ENCODE measurements around the gene SNRPA1.
"Not testable (repeated sequence)": the region's sequence is repeated elsewhere in the genome, so short reads cannot be mapped to it uniquely, and the experiment has no call there.

Gene SNRPA1

DNA sequence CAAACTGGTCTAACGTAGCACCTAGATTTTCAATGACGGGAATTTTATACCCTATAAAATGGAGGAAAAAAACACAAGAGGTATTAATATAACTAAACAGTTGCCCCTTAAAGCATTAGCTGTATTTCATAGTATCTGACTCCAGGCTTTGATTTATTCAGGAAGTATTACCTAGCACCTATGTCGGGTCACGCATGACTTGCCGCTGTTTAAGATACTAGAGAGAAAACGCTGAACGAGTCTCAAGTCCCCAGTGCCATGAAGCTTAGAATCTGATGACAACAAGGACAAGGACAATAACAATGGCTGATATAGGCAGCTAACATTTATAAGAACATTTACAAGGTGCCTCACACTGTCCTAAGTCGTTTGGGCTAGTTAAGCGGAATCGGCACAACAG, 1.9 kb downstream of the SNRPA1 start:
- peak; percentile 20 for DNase-seq

DNA sequence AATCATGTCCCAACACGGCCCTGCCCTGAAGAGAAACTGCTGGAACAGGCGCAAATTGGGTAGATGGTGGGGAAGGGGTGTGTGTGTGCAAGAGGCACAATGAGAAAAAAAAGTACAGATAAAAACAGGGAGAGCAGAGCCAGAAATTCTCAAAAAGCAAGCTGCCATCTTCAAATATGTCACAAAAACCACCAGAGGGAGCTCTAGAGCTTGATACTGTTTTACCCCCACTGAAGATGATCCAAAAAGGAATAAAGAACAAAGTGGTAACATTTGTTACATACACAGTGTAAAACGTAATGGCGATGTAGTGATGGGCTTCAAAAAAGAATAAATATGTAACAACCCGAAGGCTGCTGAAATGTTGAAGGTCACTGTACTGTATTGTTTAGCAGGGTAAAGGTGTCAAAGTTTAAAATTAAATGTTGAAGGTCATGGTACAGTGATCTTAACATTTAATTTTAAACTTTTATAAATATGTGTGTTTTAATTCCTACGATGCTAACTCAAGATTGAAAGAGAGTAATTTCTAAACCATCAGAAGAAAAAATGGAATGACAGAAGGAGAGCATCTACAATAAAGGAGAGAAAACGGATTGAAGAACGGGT, 6.0 kb downstream of the SNRPA1 start:
- peak; percentile 77 for DNase-seq

DNA sequence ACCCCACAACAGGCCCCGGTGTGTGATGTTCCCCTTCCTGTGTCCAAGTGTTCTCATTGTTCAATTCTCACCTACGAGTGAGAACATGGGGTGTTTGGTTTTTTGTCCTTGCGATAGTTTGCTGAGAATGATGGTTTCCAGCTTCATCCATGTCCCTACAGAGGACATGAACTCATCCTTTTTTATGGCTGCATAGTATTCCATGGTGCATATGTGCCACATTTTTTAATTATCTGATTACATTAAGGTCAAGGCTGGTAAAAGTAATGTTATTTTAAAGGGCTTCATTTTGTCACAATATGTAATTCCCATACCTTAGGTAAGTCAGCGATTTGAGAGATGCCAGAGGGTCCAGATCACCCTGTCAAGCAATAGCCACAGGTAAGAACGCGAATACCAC, 7.7 kb downstream of the SNRPA1 start:
- DNase-seq: not testable (repeated sequence)

DNA sequence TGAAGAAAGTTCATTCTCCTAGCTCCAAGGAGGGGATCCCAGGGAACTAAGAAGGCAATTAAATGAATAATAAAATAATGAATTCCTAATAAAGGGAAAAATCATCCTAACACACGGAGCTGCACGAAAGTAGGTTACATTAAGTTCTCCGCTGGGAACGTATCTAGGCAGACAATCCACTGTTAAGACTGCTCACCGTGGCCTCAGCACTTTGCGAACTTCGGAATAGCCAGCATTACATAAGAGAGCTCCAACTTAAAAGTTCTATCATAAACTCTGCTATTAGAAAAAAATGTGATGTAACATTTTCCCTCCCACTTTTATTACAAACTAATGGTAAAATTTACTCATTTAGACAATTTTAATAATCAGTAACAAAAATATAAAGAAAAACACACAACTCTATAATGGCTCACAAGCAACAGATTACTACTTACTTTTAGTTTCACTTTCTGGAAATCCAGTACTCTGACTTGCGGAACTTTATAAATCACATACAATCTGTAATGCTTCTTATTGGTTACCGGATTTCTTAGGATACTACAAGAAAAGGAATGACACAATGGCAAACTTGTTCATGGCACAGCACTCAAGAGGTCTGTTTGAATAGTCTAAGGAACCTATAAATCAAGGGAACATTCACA, 8.5 kb downstream of the SNRPA1 start:
- DNase-seq: no peak

DNA sequence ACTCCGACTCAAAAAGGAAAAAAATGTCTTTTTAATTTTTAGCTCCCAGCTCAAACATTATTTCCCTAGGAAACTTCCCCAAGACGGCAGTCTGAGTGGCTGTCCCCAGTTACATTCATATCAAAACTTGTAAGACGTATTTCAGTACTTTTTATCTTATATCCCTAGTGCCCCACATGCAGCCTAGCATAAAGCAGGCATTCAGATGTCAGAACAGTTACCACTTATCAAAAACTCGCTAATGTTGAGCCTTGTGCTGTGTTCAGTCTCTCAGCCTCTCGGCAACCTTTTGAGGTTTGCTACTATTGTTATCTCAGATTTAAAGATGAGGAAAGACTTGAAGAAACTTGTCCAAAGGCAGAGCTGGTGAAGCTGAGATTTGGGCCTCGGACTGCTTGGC, 11.1 kb downstream of the SNRPA1 start:
- DNase-seq: no peak

DNA sequence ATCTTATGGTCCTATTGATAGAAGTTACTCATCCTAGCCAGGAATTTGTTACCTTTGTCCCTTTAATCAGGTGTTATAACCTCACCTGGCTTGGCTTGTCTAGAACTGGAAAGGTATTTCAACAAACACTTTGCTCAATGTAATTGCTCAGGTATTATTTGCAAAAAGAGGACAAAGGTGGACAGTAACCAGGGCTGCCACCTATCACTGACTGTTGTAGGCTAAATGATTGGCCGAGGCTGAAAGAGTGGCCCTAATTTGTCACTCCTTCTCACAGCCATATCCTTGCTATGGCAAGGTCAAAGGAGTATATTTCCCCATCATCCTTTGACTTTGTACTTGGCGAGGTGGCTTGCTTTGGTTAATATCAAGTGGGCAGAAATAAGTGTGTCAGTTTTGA, 15.0 kb downstream of the SNRPA1 start:
- DNase-seq: no peak

DNA sequence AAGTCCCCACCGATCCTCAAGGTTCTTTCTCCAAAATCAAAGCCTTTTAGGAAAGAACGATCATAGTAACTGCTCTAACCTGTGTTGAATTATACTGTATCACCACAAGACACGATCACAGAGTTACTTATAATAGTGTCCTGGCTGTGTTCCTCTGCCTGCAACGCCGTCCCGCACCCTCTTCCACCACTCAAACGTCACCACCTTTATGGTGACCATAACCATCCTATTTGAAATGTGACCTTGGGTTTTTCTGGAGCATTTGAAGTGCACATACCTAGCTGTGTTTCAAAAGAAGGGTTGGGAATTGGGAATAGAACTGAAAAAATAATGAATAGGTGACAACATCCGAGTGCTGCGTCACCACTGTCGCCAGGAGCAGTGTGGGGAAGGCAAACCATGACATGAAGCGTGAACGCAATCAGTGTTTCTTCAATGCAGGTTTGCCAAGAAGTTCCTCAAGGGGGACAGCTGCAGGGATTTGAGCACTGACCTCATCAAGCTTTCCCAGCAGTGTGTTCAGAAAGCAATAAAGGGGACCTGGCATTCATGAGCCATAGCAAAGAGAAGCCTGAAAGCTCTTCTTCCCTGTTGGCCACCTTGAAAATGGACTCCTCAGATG, 17.0 kb downstream of the SNRPA1 start:
- no peak for DNase-seq

DNA sequence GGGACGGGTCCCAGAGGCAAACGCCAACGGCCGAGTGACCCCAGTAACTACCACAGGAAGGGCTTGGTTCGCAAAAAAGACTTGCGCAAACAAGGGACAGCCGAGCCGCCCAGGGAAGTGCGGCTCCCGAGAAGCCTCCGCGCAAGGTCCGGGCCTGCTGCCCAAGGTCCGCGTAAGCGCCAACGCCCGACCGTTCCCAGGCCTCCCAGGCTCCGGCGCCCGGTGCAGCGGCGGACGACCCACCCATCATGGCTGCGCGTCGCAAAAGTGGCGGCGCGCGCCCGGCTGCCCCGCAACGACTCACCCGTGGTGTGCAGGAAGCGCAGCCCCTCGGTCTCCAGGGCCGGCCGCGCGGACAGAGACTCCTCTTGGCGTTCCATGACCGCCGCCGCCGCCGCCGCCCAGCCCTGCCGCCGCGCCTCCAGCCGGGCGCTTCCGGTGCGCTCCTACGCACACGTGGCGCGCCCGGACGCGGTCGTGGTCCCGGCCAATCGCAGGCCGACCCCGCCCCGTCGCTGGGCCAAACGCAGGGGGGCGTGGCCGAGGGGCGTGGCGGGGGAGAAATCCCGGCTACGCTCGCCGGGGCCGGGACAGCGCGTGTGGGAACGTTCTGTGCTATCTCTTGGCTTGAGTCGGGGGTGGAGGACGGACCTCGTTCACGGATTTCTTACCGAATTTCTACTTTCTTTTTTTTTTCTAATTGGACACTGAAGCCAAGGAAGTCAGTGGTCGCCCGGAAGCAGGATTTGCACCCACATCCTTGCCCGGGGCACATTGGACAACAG, 17.8 kb downstream of the SNRPA1 start, which contains the start of gene SELENOS:
SELENOS (minus strand) TSS at position 448 of the 785 bp plus-strand sequence; CDS start at position 380, 68 bp downstream.
- peak; percentile 82 for DNase-seq

DNA sequence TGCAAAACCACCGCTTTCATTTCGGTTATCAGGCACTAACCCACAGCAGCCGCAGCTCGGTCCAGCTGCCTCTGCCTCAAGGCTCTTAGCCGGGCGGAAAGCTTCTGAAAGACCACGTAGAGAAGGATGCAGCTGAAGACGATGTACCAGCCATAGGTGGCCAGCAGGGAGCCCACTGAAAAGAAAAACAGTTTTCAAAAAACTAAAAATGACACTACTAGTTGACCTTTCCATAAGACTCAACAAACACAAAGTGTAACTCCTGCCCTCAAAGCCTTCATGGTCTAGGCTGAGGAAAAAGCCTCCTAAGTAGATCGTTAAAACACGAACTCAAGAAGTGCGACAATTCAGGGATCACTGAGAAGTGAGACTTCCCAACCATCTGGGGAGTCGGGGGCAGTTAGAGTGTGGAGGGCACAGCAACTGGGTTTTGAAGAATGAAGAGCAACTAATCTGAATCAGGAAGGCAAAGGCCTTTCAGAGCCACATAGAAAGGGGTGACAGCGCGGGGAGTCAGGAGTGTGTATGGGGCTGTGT, 18.5 kb downstream of the SNRPA1 start:
- peak; percentile 43 for DNase-seq

DNA sequence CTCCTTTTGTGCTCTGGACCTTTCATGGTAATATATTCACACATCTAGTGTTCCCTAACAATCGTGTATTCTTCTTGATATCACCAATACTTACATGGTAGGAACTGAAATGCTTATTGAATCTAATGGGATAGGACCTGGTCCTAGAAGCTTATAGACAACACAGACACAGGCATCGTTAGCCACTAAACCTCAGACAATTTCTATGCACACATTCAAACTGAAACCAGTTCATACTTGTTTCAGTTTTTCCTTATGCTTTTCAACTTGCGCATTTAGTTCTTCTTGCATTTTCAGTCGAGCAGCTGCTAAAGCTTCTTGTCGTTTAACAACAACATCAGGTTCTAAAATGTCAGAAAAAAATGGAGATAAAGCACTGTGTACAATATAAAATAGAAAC, 20.0 kb downstream of the SNRPA1 start:
- no peak for DNase-seq

DNA sequence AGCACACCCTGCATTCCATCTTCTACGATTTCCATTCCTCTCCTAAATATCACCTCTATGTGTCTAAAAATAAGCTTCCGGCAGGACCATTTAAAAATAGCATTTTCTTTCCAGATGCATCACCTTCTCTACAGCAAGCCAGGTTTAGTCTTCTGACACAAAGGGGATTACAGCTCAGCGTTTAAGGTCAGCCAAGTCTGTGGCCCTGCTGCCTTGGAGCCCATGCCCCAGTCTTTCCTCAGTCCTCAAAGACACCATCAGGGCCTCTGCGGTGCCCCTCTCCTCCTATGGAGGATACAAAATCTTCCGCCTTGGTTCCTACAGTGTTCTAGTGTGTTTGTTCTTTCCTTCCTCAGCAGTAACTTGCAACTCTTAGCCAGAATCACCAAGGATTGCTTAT, 21.5 kb downstream of the SNRPA1 start:
- DNase-seq: no peak

DNA sequence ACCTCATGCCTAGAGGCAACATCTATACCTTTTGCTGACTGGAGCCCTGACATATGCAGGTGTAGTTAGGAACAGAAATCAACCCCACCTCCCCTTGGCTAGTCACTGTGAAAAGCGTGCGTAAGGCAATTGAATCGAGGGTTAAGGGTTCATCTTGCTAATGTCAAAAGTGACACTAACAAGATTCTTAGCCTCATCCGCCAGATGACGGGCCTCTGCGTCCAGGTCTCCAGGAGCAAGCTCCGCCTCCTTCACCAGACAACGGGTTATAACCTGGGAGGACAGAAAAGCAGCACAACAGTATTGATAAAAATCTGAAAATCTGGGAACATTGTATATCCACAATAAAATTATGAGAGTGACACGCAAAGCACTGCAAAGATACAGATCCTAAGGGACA, 22.5 kb downstream of the SNRPA1 start:
- no peak for DNase-seq

DNA sequence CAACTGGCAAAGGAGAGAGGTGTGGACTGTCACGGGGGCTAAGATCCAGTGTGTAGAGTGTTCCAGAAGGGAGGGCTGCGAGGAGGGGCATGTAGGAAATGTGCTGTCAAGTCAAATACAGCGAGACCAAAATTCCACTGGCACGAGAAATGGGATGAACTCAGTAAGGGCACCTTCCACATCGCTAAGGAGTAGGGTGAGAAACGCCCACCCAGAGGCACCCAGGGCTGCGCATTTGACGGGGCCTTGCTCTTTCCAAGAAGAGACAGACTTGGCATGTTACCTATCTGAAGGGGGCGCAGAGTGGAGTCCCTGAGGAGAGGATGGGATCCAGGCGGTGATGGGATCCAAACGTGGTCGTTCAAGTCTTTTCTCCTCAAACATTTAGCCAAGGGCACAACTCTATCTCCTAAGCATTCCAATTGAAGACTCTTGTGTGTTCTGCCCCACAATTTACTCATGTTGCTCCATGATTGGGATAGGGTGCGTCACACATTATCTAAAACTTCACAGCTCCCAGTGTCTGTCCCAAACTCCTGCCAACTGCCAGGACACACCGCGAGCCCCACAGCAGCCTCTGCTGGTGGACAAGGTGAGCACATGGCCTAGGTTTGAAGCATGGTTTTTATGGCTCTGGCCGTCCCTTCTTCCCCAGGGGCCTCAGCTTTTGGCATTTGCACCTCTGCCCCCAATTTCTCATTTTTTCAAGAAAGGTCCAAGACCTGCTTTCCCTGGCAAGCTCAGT, 25.4 kb downstream of the SNRPA1 start:
- no peak for DNase-seq

DNA sequence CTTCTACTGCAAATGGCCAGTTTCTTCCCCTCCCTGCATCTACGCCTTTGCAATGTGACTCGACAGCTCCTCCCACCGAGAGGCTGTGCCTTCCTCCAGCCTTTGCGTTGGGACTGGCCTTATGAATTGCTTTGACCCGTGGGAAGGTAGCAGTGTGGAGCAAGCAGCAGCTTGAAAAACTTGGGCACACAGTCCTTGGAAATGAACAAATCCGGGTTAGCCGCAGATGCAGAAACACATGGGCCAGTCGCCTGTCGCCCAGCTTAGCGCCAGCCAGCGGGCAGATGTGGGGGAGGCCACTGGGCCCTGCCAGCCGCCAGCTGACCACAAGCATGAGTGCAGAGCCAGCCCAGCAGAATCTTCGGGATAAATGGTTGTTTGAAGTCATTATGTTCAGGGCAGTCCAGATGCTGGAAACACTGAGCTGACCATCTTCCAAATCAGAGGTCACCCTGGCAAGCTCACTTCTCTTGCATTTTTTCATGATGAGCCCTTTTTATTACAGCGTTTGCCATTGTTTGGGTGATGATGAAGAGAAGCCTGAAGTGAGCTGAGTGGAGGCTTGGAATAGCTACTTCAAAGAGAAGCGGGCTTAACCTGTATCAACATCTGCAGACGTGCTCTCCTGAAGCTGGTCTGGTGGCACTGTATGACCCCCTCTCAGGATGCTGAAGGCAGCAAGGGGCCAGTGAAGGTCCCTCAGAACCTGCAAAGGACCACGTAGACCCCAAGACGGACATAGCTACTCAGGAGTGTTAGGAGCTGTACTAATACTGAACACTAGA, 27.5 kb downstream of the SNRPA1 start:
- no peak for DNase-seq

DNA sequence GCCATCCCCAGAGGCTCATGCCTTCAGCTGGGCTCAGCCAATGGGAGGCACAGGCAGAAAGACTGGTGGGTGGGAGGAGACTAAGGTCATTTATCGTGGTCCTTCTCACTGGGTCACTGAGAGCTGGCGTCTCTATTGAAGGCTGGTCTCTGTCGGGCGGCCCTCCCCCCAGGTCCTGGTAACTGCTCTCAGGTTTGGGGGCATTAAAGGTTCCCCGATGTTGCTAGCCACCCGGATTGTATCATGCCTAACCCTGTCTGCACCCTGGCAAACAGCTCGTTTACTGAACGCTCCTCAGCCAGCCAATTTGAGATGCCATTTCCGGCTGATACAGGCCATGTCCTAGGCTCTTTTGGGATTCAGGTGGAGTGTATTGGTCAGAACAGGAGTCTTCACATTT, 28.3 kb downstream of the SNRPA1 start:
- DNase-seq: no peak

DNA sequence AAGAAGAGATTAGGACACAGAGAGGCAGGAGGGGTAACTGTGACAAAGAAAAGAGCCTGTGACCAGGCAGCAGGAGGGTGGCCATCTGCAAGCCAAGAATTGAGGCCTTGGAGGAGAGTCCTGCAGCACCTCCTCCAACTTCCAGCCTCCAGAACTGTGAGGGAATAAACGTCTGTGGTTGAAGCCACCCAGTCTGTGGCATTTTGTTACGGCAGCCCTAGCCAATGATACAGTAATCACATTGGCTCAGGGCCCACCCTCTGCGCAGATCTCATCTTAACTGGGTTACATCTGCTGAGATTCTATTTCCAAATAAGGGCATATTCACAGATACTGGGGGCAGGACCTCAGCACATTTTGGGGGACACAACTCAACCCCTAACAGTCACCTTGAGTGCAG, 29.0 kb downstream of the SNRPA1 start:
- DNase-seq: no peak

DNA sequence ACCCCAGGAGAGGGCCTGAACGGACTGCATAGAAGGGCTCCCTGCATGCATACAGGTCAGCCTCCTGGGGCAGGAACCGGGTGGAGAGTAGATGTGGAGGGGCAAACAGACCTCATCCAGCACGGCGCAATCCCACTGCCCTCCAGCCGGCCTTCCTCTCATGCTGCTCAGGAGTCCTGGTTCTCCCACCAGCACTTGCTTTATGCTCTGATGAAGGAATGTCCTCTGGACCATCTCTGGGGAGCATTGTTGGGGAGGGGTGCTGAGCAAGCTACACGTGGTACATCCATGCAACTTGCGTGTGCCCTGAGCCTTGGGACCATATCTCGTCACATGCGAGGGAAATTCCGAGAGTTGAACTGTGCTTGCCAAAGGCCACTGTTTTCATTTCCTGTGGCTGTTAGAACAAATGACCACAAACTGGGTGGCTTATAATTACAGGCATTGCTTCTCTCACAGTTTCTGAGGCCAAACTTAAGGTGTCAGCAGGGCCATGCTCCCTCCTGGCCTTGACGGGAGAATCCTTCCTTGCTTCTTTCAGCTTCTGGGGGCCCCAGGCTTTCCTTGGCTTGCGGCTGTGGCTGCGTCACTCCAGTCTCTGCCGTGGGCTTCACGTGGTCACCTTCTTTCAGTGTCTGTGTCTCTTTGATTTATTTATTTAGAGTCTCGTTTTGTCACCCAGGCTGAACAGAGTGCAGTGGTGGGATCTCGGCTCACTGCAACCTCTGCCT, 30.0 kb downstream of the SNRPA1 start:
- DNase-seq: no peak

DNA sequence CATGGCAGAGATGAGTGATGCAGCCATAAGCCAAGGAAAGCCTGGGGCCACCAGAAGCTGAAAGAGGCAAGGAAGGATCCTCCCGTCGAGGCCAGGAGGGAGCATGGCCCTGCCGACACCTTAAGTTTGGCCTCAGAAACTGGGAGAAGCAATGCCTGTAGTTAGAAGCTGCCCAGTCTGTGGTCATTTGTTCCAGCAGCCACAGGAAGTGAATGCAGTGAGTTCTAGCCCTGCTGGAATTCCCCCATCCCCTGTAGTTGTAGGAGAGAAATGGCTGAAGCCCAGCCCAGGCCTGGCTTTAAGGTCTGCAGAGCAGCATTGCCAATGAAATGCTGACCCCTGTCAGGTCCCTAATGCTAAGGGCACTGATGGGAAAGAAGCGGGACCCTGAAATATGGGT, 31.0 kb downstream of the SNRPA1 start:
- no peak for DNase-seq

DNA sequence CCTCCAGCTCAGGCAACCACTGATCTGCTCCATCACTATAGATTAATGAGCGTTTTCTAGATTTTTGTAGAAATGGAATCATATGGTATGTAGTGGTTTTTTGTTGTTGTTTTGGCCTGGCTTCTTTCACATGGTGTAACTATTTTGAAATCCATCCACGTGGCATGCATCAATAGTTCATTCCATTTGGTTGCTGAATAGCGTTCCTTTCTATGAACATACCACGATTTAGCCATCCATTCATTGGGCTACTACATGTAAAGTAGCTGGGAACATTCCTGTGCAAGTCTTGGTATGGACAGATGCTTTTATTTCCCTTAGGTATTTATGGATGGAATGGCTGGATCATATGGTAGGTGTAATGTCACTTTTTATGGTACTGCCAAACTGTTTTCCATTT, 32.5 kb downstream of the SNRPA1 start:
- no peak for DNase-seq

DNA sequence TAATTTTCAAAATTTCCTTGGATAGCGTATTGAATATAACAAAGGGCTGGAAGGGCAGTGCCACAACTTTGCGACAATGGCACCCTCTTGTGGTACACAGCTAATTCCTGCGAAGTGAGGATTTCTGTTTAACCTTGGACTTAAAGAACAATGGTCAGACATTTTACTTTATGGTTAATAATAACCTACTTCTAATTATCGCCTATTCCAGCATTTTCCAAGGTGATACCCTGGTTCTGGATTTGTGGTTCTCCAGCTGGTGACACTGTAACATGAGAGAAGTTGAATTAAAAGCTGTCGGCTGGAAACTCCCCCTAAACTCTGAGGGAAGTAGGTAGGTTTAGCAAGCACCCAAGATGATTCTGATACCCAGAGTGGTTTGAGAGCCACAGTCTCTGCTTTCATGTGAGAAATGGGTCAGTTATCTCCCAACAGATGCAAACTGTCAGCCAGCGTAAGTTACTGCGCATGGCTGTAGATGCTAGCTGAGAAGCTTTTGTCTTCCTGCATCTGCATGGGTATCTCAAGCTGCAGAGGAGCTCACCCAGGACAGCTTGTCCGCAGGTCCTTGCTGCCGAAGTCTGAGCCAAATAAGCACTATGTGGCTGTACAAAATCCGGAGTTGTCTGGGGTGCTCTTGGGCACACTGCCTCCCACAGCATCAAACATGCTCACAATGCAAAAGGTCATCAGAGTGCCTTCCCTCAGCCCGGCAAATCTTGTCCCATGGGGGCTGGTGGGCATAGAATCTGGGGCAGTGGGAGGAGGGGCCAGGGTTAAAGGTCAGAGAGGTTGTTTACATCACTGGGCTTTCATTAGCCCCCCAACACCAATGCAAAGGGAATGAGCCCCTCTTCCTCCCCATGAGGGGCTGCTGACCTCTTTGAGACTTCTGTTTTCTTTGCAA, 36.6 kb downstream of the SNRPA1 start:
- DNase-seq: peak; percentile 74

All from CD4-positive, alpha-beta T cell treated with Interleukin-17A for 1 hour (primary cell).